Measurements from ENCODE around the gene ACTR10. TPM values are rescaled to one million over a fixed set of nuclear protein-coding genes. Genes with fewer than 3 reads are reported as not detected.

Gene ACTR10
- total RNA-seq, 1 experiment from 2014 or later = 55.1 TPM

DNA sequence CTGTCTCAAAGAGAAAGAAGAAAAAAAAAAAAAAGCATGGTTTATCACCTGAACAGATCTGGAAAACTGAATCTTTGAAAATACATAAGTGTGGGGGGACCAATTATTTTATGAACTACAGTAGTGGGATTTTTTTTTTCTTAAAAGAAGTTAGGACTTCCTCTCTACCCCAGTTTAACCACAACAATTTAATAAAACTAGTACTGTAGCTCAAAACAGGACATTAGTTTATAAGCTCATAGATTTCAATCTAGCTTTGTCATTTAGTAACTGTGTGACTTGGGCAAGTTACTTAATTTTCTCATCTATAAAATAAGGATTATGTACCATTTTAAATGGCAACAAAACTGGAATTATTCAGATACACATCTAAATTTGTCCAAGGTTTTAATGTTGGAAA lies 74.9 kb downstream of the ACTR10 start:
- no peak overlapping the region for H3K4me3 Mint-ChIP-seq (ENCODE audit: unreplicated experiment)

DNA sequence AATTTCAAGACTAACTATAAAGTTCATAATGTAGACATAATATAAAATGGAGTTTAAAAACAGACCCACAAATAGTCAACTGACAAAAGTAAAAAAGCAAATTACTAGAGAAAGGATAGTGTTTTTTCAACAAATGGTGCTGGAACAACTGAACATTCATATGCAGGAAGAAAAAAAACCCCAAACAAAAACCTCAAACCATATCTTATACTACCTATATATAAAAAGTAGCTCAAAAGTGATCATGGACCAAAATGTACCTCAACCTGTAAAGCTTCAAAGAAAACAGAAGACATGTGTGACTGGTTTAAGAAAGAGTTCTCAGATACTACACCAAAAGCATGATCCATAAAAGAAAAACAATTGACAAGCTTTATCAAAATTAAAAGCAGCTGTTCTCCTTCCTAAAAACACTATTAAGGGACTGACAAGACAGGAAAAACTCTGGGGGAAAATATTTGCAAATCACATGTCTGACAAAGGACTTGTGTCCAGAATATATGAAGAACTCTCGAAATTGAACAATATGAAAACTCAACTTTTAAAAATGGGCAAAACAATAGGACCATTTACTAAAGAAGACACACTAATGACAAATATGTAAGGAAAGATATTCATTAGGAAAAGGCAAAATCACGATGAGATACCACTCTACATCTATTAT lies 75.7 kb downstream of the ACTR10 start:
- Mint-ChIP-seq H3K9me3 (ENCODE audit: unreplicated experiment) (no peaks in the 10 kb centered on the region), H3K4me1 (ENCODE audit: insufficient read depth, unreplicated experiment) (peaks cover 28% of the 10 kb centered on the region), H3K27ac (ENCODE audit: low read depth, unreplicated experiment) (no peak overlapping the region), H3K4me3 (ENCODE audit: unreplicated experiment) (no peak overlapping the region), H3K36me3 (ENCODE audit: insufficient read depth, unreplicated experiment) (peaks cover 88% of the 10 kb centered on the region), H3K27me3 (ENCODE audit: insufficient read depth, unreplicated experiment) (no peaks in the 10 kb centered on the region)
- TF ChIP-seq, protein P1, sequence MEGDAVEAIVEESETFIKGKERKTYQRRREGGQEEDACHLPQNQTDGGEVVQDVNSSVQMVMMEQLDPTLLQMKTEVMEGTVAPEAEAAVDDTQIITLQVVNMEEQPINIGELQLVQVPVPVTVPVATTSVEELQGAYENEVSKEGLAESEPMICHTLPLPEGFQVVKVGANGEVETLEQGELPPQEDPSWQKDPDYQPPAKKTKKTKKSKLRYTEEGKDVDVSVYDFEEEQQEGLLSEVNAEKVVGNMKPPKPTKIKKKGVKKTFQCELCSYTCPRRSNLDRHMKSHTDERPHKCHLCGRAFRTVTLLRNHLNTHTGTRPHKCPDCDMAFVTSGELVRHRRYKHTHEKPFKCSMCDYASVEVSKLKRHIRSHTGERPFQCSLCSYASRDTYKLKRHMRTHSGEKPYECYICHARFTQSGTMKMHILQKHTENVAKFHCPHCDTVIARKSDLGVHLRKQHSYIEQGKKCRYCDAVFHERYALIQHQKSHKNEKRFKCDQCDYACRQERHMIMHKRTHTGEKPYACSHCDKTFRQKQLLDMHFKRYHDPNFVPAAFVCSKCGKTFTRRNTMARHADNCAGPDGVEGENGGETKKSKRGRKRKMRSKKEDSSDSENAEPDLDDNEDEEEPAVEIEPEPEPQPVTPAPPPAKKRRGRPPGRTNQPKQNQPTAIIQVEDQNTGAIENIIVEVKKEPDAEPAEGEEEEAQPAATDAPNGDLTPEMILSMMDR (IDR thresholded peaks at IDR 0.05; ENCODE audit: unreplicated experiment) = no peak
- no peak for DNase-seq (ENCODE audit: unreplicated experiment)
- ChIA-PET CTCF (no interaction called here), POLR2A (interaction anchor here (0.7 to 5.1 kb wide), 8 partner anchors 9 to 40 kb away, joined by 3 to 43 read pairs (median 4); partner anchors contain the start of genes ARID4A and PSMA3)
- intact Hi-C loops (cut with micrococcal nuclease) = no loop called here
- BruUV-seq (replicated peaks) = no TSS peak

More for the DNA sequence above, 74.9 kb downstream of the ACTR10 start:
- Mint-ChIP-seq H3K4me1 (ENCODE audit: insufficient read depth, unreplicated experiment) (peaks cover 21% of the 10 kb centered on the region), H3K27ac (ENCODE audit: low read depth, unreplicated experiment) (no peak overlapping the region), H3K9me3 (ENCODE audit: unreplicated experiment) (no peaks in the 10 kb centered on the region), H3K27me3 (ENCODE audit: insufficient read depth, unreplicated experiment) (no peaks in the 10 kb centered on the region), H3K36me3 (ENCODE audit: insufficient read depth, unreplicated experiment) (peaks cover 88% of the 10 kb centered on the region)
- POLR2A ChIA-PET = interaction anchor here (0.6 to 5.1 kb wide), 6 partner anchors 11 to 352 kb away, joined by 4 to 43 read pairs (median 4); partner anchors contain the start of genes ARID4A and PSMA3
- intact Hi-C loops (cut with micrococcal nuclease) = no loop called here
- BruUV-seq (replicated peaks) = no TSS peak
- DNase-seq (ENCODE audit: unreplicated experiment) = no peak
- CTCF ChIA-PET = interaction anchor here (0.6 kb wide), 1 partner anchor 12 kb away, joined by 3 read pairs; no protein-coding TSS in a partner anchor
- TF ChIP-seq, protein P1 (IDR thresholded peaks at IDR 0.05; ENCODE audit: unreplicated experiment) = no peak

DNA sequence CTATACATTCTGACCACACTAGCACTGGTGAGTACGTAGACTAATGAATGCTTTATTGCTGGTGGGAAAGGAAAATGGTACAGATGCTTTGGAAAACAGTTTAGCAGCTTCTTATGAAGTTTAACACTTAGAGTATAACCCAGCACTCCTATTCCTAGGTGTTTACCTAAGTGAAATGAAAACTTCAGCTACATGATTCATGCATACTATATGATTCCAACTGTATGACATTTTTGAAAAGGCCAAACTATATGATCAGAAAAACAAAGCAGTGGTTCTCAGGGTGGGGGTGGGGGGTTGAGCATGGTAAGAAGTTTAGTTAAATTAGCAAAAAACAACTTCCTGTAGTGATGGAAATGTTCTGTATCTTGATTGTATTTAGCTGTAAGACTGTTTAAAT lies 76.3 kb downstream of the ACTR10 start:
- H3K27ac Mint-ChIP-seq (ENCODE audit: low read depth, unreplicated experiment) = no peak overlapping the region
- H3K36me3 Mint-ChIP-seq (ENCODE audit: insufficient read depth, unreplicated experiment) = peaks cover 88% of the 10 kb centered on the region

DNA sequence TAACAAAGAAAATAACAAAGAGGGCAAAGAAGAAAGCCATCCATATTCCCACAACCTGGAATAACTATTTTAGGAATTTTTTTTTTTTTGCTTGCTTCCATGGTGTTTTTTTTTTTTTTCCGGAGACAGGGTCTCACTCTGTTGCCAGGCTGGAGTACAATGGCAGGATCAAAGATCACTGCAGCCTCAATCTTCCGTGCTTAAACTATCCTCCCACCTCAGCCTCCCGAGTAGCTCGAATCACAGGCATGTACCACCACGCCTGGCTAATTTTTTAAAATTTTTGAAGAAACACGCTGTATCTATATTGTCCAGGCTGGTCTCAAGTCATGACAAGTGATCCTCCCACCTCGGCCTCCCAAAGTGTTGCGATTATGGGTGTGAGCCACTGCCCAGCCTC lies 78.2 kb downstream of the ACTR10 start:
- H3K9me3 Mint-ChIP-seq (ENCODE audit: unreplicated experiment) = no peaks in the 10 kb centered on the region

More for the DNA sequence above, 76.3 kb downstream of the ACTR10 start:
- ChIA-PET POLR2A (interaction anchor here (1.1 to 5.1 kb wide), 7 partner anchors 9 to 32 kb away, joined by 3 to 43 read pairs (median 5); partner anchors contain the start of genes ARID4A and PSMA3), CTCF (no interaction called here)
- TF ChIP-seq, protein P1 (IDR thresholded peaks at IDR 0.05; ENCODE audit: unreplicated experiment) = no peak
- no peak for DNase-seq (ENCODE audit: unreplicated experiment)
- no TSS peak for BruUV-seq (replicated peaks)
- Mint-ChIP-seq H3K4me3 (ENCODE audit: unreplicated experiment) (no peak overlapping the region), H3K27me3 (ENCODE audit: insufficient read depth, unreplicated experiment) (no peaks in the 10 kb centered on the region), H3K4me1 (ENCODE audit: insufficient read depth, unreplicated experiment) (peaks cover 34% of the 10 kb centered on the region), H3K9me3 (ENCODE audit: unreplicated experiment) (no peaks in the 10 kb centered on the region)
- intact Hi-C loops (cut with micrococcal nuclease) = no loop called here

More for the DNA sequence above, 78.2 kb downstream of the ACTR10 start:
- BruUV-seq (replicated peaks) = no TSS peak
- ChIA-PET POLR2A (interaction anchor here (0.7 kb wide), 1 partner anchor 11 kb away, joined by 4 read pairs; no protein-coding TSS in a partner anchor), CTCF (interaction anchor here (0.6 to 0.7 kb wide), 2 partner anchors 24 to 118 kb away, joined by 3 to 4 read pairs; no protein-coding TSS in a partner anchor)
- peaks cover 82% of the 10 kb centered on the region for H3K36me3 Mint-ChIP-seq (ENCODE audit: insufficient read depth, unreplicated experiment)
- no peak overlapping the region for H3K4me3 Mint-ChIP-seq (ENCODE audit: unreplicated experiment)
- intact Hi-C loops (cut with micrococcal nuclease) = no loop called here
- no peaks in the 10 kb centered on the region for H3K27me3 Mint-ChIP-seq (ENCODE audit: insufficient read depth, unreplicated experiment)
- TF ChIP-seq, protein P1 (IDR thresholded peaks at IDR 0.05; ENCODE audit: unreplicated experiment) = no peak
- H3K27ac Mint-ChIP-seq (ENCODE audit: low read depth, unreplicated experiment) = no peak overlapping the region
- DNase-seq (ENCODE audit: unreplicated experiment) = no peak
- peaks cover 40% of the 10 kb centered on the region for H3K4me1 Mint-ChIP-seq (ENCODE audit: insufficient read depth, unreplicated experiment)

All from MCF 10A (cell line).